HCT116 (cell line): Measurements from ENCODE around the gene ZBTB20. TPM values are rescaled to one million over a fixed set of nuclear protein-coding genes. Genes with fewer than 3 reads are reported as not detected.

Experiments
- ATAC-seq: fragments of 200-7000 bp; cut with Tn5 transposase; 2 replicates; pipeline ENCODE4 v1.9.1; 2020; ENCODE audit warnings: mild to moderate bottlenecking, moderate library complexity
- BruUV-seq: library from RNA; stranded (reverse); fragments of 400-500 nt; replicated peaks from 2 replicates; lab custom pipeline; 2021; lab: Mats Ljungman, UMichigan
- CTCF ChIA-PET: fragments of 300-600 bp; sonication (Branson Sonifier 250); formaldehyde crosslinking; loops from one replicate; lab custom pipeline; 2021; ENCODE audit warnings: antibody characterized with exemption; lab: Charles Lee
- POLR2A ChIA-PET: fragments of 300-600, 350-600 bp; sonication (Branson Sonifier 250); formaldehyde crosslinking; loops from one replicate; lab custom pipeline; 2021; ENCODE audit warnings: antibody characterized with exemption; lab: Charles Lee
- RAD21 ChIA-PET, 2 experiments: fragments of 300-600 bp; sonication (Branson Sonifier 250); formaldehyde crosslinking; loops; one replicate each; lab custom pipeline; 2023; ENCODE audit warnings: low total read pairs in 2 of 2; ENCODE audit not compliant: uncharacterized antibody in 2 of 2, unreplicated experiment in 2 of 2, low non-redundant PET in 1 of 2; lab: Charles Lee
- DNase-seq: peaks from one replicate; pipeline ENCODE4 v3.0.0-alpha.2; 2010; ENCODE audit warnings: low read depth, low spot score
- H2AFZ ChIP-seq: fragments of 200-600 bp; shearing (Covaris generic), sonication (generic); 2 replicates; pipeline ENCODE4 v1.6.1; 2017; ENCODE audit warnings: low read depth, mixed run types, mixed read lengths, antibody characterized with exemption, low read length; ENCODE audit not compliant: poor library complexity, severe bottlenecking
- H3K27ac ChIP-seq: 2 replicates; pipeline ENCODE4 v1.5.1; 2012; ENCODE audit warnings: low read depth, low read length
- H3K27me3 ChIP-seq: fragments of 200-600 bp; sonication (generic); 2 replicates; pipeline ENCODE4 v1.6.1; 2016; ENCODE audit warnings: mixed run types, low read length, mixed read lengths; ENCODE audit not compliant: insufficient read depth
- H3K36me3 ChIP-seq, 2 experiments: fragments of 200-500 bp in 1 of 2; fragments of 200-600 bp in 1 of 2; sonication (Bioruptor generic) in 1 of 2; sonication (generic) in 1 of 2; 2 replicates each; pipeline versions ENCODE4 v1.5.1 to v1.6.1; 2014 to 2016; ENCODE audit warnings: low read length in 2 of 2, inconsistent platforms in 1 of 2, mixed read lengths in 1 of 2, mixed run types in 1 of 2; ENCODE audit not compliant: insufficient read depth in 2 of 2, control insufficient read depth in 1 of 2
- H3K4me1 ChIP-seq, 2 experiments: fragments of 200-600 bp in 1 of 2; sonication (generic) in 1 of 2; 2 replicates each; pipeline versions ENCODE4 v1.5.1 to v1.6.1; 2012 to 2017; ENCODE audit warnings: low read length in 2 of 2, inconsistent platforms in 1 of 2, mild to moderate bottlenecking in 1 of 2, mixed read lengths in 1 of 2, mixed run types in 1 of 2, moderate library complexity in 1 of 2; ENCODE audit not compliant: insufficient read depth in 2 of 2, control insufficient read depth in 1 of 2
- H3K4me2 ChIP-seq: fragments of 200-600 bp; sonication (generic); 2 replicates; pipeline ENCODE4 v1.6.1; 2017; ENCODE audit warnings: mixed run types, low read length, mixed read lengths
- H3K4me3 ChIP-seq, 2 experiments: fragments of 200-600 bp in 1 of 2; sonication (generic) in 1 of 2; replicated peaks in 1 of 2; 2 replicates each; pipeline ENCODE4 v1.5.1; 2011 to 2016; ENCODE audit warnings: low read length in 2 of 2, control low read depth in 1 of 2, low read depth in 1 of 2, mild to moderate bottlenecking in 1 of 2, mixed read lengths in 1 of 2, mixed run types in 1 of 2
- H3K79me2 ChIP-seq: fragments of 200-600 bp; sonication (generic); 2 replicates; pipeline ENCODE4 v1.6.1; 2017; ENCODE audit warnings: mild to moderate bottlenecking, mixed run types, low read length, moderate library complexity, mixed read lengths; ENCODE audit not compliant: insufficient read depth
- H3K9ac ChIP-seq: fragments of 200-600 bp; sonication (generic); 2 replicates; pipeline ENCODE4 v1.6.1; 2016; ENCODE audit warnings: low read length, mixed read lengths
- H3K9me2 ChIP-seq: fragments of 200-600 bp; sonication (generic), shearing (Covaris generic); 2 replicates; pipeline ENCODE4 v1.6.1; 2017; ENCODE audit warnings: mixed run types, mild to moderate bottlenecking, moderate library complexity; ENCODE audit not compliant: insufficient read depth
- H3K9me3 ChIP-seq, 2 experiments: fragments of 200-500 bp in 1 of 2; fragments of 200-600 bp in 1 of 2; sonication (Bioruptor generic) in 1 of 2; sonication (generic) in 1 of 2; 2 replicates each; pipeline ENCODE4 v1.6.1; 2014 to 2017; ENCODE audit warnings: low read length in 2 of 2, mixed read lengths in 2 of 2, inconsistent platforms in 1 of 2, low read depth in 1 of 2, mild to moderate bottlenecking in 1 of 2, mixed run types in 1 of 2, moderate library complexity in 1 of 2; ENCODE audit not compliant: control insufficient read depth in 1 of 2, insufficient read depth in 1 of 2
- H4K20me1 ChIP-seq: fragments of 200-600 bp; sonication (generic), shearing (Covaris generic); 2 replicates; pipeline ENCODE4 v1.6.1; 2017; ENCODE audit warnings: mixed run types, mild to moderate bottlenecking, moderate library complexity; ENCODE audit not compliant: insufficient read depth
- CBX3 ChIP-seq: IDR thresholded peaks from 2 replicates; pipeline ENCODE4 v1.6.1; 2012; ENCODE audit warnings: low read depth
- ELF1 ChIP-seq: IDR thresholded peaks from 2 replicates; pipeline ENCODE4 v1.6.1; 2012; ENCODE audit warnings: low read depth, borderline replicate concordance
- POLR2AphosphoS5 ChIP-seq: IDR thresholded peaks from 2 replicates; pipeline ENCODE4 v1.6.1; 2011; ENCODE audit warnings: mild to moderate bottlenecking, low read depth, low read length, moderate library complexity
- SIN3A ChIP-seq: IDR thresholded peaks from 2 replicates; pipeline ENCODE4 v1.6.1; 2012; ENCODE audit warnings: low read depth
- SP1 ChIP-seq: IDR thresholded peaks from 2 replicates; pipeline ENCODE4 v1.6.1; 2012; ENCODE audit warnings: low read depth
- intact Hi-C: fragments of 100-400 bp; cut with micrococcal nuclease; formaldehyde crosslinking; loops from 2 replicates; pipeline ENCODE4 v1.10.0; 2022
- total RNA-seq: library from RNA; stranded (reverse); gene quantifications from one replicate; pipeline ENCODE4 v1.2.1, GENCODE V29; 2021; ENCODE audit not compliant: unreplicated experiment
- TF ChIP-seq, protein P1 (sequence below), 3 experiments: fragments of 200-600 bp in 1 of 3; sonication (generic) in 1 of 3; IDR thresholded peaks in 2 of 3; conservative IDR thresholded peaks in 1 of 3; 2 replicates each; pipeline ENCODE4 v1.5.1; 2012 to 2017; ENCODE audit warnings: low read depth in 2 of 3, low read length in 2 of 3, antibody characterized with exemption in 1 of 3, borderline replicate concordance in 1 of 3, control low read depth in 1 of 3, mild to moderate bottlenecking in 1 of 3, mixed read lengths in 1 of 3, mixed run types in 1 of 3, moderate library complexity in 1 of 3; ENCODE audit not compliant: insufficient read depth in 1 of 3

The ZBTB20 gene
- total RNA-seq, 1 experiment from 2014 or later: 42.1 TPM

DNA sequence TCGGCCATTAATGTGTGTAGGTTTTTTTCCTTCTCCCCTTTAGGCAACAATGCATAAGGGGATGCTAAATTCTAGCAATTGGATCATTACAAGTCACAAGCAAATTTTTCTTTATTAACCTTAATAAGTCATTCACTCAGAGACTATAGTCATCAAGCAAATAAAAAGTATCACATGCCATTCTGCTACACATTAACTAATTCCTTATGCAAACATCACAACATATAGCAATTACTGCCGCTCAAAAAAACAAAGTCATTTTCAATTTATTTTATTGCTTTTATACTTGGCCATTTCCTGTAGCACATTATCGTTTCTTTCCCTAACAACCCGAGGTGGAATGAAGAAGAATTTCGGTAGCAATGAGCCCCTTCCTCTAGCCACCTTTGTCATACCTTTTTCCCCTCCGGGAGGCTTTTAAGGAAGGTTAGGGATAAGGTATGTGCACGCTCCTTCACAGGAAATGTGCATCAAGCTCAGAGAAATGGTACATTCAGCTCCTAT is 432.1 kb downstream of the ZBTB20 start (continued):
- TF ChIP-seq, protein P1, sequence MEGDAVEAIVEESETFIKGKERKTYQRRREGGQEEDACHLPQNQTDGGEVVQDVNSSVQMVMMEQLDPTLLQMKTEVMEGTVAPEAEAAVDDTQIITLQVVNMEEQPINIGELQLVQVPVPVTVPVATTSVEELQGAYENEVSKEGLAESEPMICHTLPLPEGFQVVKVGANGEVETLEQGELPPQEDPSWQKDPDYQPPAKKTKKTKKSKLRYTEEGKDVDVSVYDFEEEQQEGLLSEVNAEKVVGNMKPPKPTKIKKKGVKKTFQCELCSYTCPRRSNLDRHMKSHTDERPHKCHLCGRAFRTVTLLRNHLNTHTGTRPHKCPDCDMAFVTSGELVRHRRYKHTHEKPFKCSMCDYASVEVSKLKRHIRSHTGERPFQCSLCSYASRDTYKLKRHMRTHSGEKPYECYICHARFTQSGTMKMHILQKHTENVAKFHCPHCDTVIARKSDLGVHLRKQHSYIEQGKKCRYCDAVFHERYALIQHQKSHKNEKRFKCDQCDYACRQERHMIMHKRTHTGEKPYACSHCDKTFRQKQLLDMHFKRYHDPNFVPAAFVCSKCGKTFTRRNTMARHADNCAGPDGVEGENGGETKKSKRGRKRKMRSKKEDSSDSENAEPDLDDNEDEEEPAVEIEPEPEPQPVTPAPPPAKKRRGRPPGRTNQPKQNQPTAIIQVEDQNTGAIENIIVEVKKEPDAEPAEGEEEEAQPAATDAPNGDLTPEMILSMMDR (IDR thresholded peaks at IDR 0.05 in 2 of 3, conservative IDR thresholded peaks at IDR 0.05 in 1 of 3; ENCODE audit: borderline replicate concordance in 1 of 3, insufficient read depth in 1 of 3, low read depth in 2 of 3, low read length in 2 of 3): no peak
- TF ChIP-seq SP1: no peak
- no peak for TF ChIP-seq POLR2AphosphoS5
- no peak for TF ChIP-seq ELF1

DNA sequence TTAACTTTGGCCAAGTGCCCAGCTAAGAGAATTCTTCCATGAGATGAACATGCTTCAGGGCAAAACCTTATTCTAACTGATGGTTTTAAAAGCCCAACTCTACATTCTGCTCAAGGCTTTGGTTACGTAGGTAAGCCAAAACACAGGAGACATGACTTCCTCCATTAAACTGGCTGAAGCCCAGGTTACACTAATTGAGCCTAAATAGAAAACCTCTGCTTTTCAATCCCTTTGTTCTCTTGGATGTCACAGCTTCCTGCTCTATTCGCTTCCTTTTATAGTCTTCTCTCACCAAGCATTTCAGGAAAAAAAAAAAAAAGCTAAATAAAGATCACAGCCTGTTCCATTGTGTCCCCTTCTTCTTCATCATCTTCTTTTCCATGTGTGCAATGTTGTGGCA is 432.9 kb downstream of the ZBTB20 start:
- H3K79me2 ChIP-seq: peaks cover 67% of the 10 kb centered on the region
- ChIA-PET CTCF (no interaction called here), RAD21 (no interaction called here), POLR2A (no interaction called here)
- H3K9me2 ChIP-seq: no peaks in the 10 kb centered on the region
- ATAC-seq (no peak), DNase-seq (no peak)
- H4K20me1 ChIP-seq: no peaks in the 10 kb centered on the region
- peaks cover 0 to 9% of the 10 kb centered on the region in 2 experiments; a peak in 1 of 4 replicates for H3K36me3 ChIP-seq
- peak overlapping the region; percentile 1; the same call in 1 of the 2 replicates for H3K27ac ChIP-seq
- no peak overlapping the region for H3K9ac ChIP-seq
- H2AFZ ChIP-seq: no peak overlapping the region
- H3K9me3 ChIP-seq: no peaks in the 10 kb centered on the region
- no peak for TF ChIP-seq SIN3A
- TF ChIP-seq CBX3: 0 out of 2 replicates have a peak, but pooled peaks have one; percentile 15
- no peak overlapping the region for H3K4me3 ChIP-seq
- H3K27me3 ChIP-seq: no peaks in the 10 kb centered on the region
- H3K4me1 ChIP-seq: peaks cover 51 to 59% of the 10 kb centered on the region in 2 experiments
- intact Hi-C loops: no loop called here
- H3K4me2 ChIP-seq: no peak overlapping the region
- no TSS peak for BruUV-seq
